ENCODE data around the gene RPS6KA2. TPM values are rescaled to one million over a fixed set of nuclear protein-coding genes. Genes with fewer than 3 reads are reported as not detected.

Gene RPS6KA2
- total RNA-seq, 1 experiment from 2014 or later: 12.3 TPM

DNA sequence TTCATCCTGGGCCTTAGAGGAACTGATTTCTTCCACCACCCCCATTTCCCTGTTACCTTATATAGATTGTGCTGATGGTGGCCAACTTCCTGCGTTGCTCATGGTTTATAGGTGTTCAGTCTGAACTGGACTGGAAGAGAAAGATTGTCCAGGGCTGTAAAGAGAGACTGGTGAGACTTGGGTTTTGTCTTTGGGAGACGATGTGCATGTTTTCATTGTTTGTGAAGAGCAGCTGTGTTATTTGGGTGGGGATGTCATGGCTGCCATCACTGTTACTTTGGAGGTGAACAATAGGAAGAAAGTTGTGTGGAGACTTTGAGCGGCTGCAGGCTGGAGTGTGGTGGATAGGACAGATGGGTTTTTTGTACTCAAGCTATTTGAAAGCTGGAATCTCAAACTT lies 228.7 kb downstream of the RPS6KA2 start:
- no peak for DNase-seq
- Histone ChIP-seq H2AFZ (ENCODE audit: low read length) (no peak overlapping the region), H3K27ac (ENCODE audit: insufficient read length, low read depth, low read length) (no peak overlapping the region), H3T11ph (ENCODE audit: low read length) (no peak overlapping the region), H2BK20ac (ENCODE audit: low read depth, low read length, poor library complexity, severe bottlenecking) (no peak overlapping the region), H2BK15ac (ENCODE audit: low read depth, low read length) (no peak overlapping the region; the same call in 1 of the 2 replicates), H3K27me3 (ENCODE audit: insufficient read depth, low read length) (no peaks in the 10 kb centered on the region), H3K18ac (ENCODE audit: insufficient read length, low read depth, low read length) (no peak overlapping the region), H2AK5ac (ENCODE audit: insufficient read length, low read length) (no peak overlapping the region), H4K8ac (replicated peaks; ENCODE audit: insufficient read length, low read depth, low read length) (no peak overlapping the region), H3K79me1 (ENCODE audit: insufficient read depth, low read depth, low read length, poor library complexity, severe bottlenecking) (no peaks in the 10 kb centered on the region), H3K56ac (ENCODE audit: insufficient read length, low read depth, low read length) (no peak overlapping the region), H3K4ac (ENCODE audit: low read depth, low read length) (no peak overlapping the region), H3K4me1 (ENCODE audit: insufficient read depth, low read length) (0 out of 2 replicates have a peak, but pooled peaks cover 2% of the 10 kb centered on the region), H3K14ac (ENCODE audit: insufficient read depth, low read length) (no peak overlapping the region), H3K9ac (ENCODE audit: extremely low read depth, insufficient read length, low read length) (no peak overlapping the region), H3K79me2 (ENCODE audit: insufficient read depth, low read length) (peaks cover 2% of the 10 kb centered on the region; the same call in 1 of the 2 replicates), H4K20me1 (ENCODE audit: control insufficient read depth, insufficient read depth, insufficient read length) (no peaks in the 10 kb centered on the region), H3K4me2 (ENCODE audit: insufficient read depth, insufficient read length, low read length) (no peak overlapping the region), H2BK12ac (ENCODE audit: insufficient read length, low read depth, low read length) (no peak overlapping the region), H4K91ac (ENCODE audit: insufficient read length, low read depth, low read length) (no peak overlapping the region), H3K9me3 (ENCODE audit: control insufficient read depth, low read depth, low read length) (no peaks in the 10 kb centered on the region), H3K23me2 (ENCODE audit: insufficient read length, low read depth, low read length, poor library complexity, severe bottlenecking) (no peaks in the 10 kb centered on the region), H2BK5ac (ENCODE audit: insufficient read length, low read length) (no peak overlapping the region), H4K5ac (ENCODE audit: insufficient read length, low read depth, low read length) (no peak overlapping the region), H2BK120ac (ENCODE audit: low read depth, low read length, poor library complexity, severe bottlenecking) (no peak overlapping the region), H3K23ac (ENCODE audit: insufficient read length, low read depth, low read length) (no peak overlapping the region)
- Mint-ChIP-seq H3K27me3 (ENCODE audit: low read depth) (peaks cover 19% of the 10 kb centered on the region), H3K27ac (no peak overlapping the region), H3K4me1 (peaks cover 5 to 6% of the 10 kb centered on the region in 2 experiments), H3K9me3 (peaks cover 2% of the 10 kb centered on the region in 2 experiments; a peak in 3 of 5 replicates), H3K36me3 (ENCODE audit: insufficient read depth in 1 of 3, low read depth in 3 of 3) (peaks cover 0 to 1% (median 0%) of the 10 kb centered on the region in 3 experiments; a peak in 1 of 7 replicates), H3K4me3 (no peak overlapping the region)
- WGBS (ENCODE audit: extremely low coverage, insufficient read length, low lambda C conversion rate): no CpG with 5 or more reads among the region's 3 CpGs
- TF ChIP-seq, protein P1, sequence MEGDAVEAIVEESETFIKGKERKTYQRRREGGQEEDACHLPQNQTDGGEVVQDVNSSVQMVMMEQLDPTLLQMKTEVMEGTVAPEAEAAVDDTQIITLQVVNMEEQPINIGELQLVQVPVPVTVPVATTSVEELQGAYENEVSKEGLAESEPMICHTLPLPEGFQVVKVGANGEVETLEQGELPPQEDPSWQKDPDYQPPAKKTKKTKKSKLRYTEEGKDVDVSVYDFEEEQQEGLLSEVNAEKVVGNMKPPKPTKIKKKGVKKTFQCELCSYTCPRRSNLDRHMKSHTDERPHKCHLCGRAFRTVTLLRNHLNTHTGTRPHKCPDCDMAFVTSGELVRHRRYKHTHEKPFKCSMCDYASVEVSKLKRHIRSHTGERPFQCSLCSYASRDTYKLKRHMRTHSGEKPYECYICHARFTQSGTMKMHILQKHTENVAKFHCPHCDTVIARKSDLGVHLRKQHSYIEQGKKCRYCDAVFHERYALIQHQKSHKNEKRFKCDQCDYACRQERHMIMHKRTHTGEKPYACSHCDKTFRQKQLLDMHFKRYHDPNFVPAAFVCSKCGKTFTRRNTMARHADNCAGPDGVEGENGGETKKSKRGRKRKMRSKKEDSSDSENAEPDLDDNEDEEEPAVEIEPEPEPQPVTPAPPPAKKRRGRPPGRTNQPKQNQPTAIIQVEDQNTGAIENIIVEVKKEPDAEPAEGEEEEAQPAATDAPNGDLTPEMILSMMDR (conservative IDR thresholded peaks at IDR 0.05): no peak
